B cell (primary cell): ENCODE data around the gene ATP9B.

Experiments used
- EZH2 ChIP-seq: IDR thresholded peaks from 2 replicates; pipeline ENCODE4 v1.6.1; 2012; ENCODE audit warnings: borderline replicate concordance, low read depth, mild to moderate bottlenecking, moderate library complexity, low read length; ENCODE audit not compliant: insufficient read depth, poor library complexity, severe bottlenecking
- TF ChIP-seq, protein P1 (sequence below): fragments of 200-600 bp; IDR thresholded peaks from one replicate; pipeline ENCODE4 v1.8.0; 2022; ENCODE audit warnings: antibody characterized with exemption, mild to moderate bottlenecking

DNA sequence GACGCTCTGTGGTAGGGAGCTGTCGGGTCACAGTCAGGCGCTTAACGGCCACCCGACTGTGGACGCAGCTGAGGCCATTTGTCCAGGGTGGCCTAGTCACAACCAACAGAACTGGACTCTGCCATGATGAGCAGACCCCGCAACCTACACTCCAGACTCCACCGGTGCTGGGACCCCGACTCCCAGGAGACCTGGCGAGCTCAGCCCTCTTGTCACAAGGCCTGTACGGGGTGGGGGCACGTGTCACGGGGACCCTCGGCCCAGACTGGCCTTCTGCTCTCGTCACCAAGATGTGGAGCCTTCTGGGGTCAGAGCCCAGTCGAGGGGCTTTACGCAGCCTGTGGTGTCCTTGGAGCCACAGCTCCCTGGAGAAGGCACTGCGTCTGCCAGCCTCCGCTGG is 349.0 kb downstream of the ATP9B start:
- TF ChIP-seq, protein P1, sequence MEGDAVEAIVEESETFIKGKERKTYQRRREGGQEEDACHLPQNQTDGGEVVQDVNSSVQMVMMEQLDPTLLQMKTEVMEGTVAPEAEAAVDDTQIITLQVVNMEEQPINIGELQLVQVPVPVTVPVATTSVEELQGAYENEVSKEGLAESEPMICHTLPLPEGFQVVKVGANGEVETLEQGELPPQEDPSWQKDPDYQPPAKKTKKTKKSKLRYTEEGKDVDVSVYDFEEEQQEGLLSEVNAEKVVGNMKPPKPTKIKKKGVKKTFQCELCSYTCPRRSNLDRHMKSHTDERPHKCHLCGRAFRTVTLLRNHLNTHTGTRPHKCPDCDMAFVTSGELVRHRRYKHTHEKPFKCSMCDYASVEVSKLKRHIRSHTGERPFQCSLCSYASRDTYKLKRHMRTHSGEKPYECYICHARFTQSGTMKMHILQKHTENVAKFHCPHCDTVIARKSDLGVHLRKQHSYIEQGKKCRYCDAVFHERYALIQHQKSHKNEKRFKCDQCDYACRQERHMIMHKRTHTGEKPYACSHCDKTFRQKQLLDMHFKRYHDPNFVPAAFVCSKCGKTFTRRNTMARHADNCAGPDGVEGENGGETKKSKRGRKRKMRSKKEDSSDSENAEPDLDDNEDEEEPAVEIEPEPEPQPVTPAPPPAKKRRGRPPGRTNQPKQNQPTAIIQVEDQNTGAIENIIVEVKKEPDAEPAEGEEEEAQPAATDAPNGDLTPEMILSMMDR, result no peak
- TF ChIP-seq EZH2, result no peak
